GM12878 (cell line): ENCODE results near the gene KRTAP10-2. TPM values are rescaled to one million over a fixed set of nuclear protein-coding genes. Genes with fewer than 3 reads are reported as not detected.
"Not testable (repeated sequence)": the region's sequence is repeated elsewhere in the genome, so short reads cannot be mapped to it uniquely, and the experiment has no call there.

Experiments
- ATAC-seq: fragments of 200-7000 bp; cut with Tn5 transposase; 3 replicates; pipeline ENCODE4 v1.9.1; 2020; ENCODE audit warnings: mild to moderate bottlenecking, moderate library complexity
- BruUV-seq: library from RNA; stranded (reverse); fragments of 400-500 nt; replicated peaks from 2 replicates; lab custom pipeline; 2021; lab: Mats Ljungman, UMichigan
- CTCF ChIA-PET: fragments of 300-600 bp; sonication (Branson Sonifier 250); formaldehyde crosslinking; extraction: SDS; loops from one replicate; lab custom pipeline; 2021; ENCODE audit warnings: inconsistent platforms; lab: Yijun Ruan, JAX
- POLR2A ChIA-PET: fragments of 350-600 bp; formaldehyde crosslinking; extraction: SDS; loops from one replicate; lab custom pipeline; 2021; ENCODE audit warnings: inconsistent platforms; lab: Charles Lee
- RAD21 ChIA-PET: fragments of 300-600 bp; sonication (Branson Sonifier 250); formaldehyde crosslinking; loops from one replicate; lab custom pipeline; 2023; ENCODE audit warnings: antibody characterized with exemption; ENCODE audit not compliant: unreplicated experiment; lab: Charles Lee
- SMC1A ChIA-PET: fragments of 300-600 bp; sonication (Branson Sonifier 250); formaldehyde crosslinking; loops from one replicate; lab custom pipeline; 2023; ENCODE audit not compliant: unreplicated experiment, uncharacterized antibody; lab: Charles Lee
- DNase-seq: peaks from one replicate; pipeline ENCODE4 v3.0.0-alpha.2; 2011; ENCODE audit warnings: low read depth, low spot score
- FAIRE-seq: peaks from 3 replicates; lab custom pipeline; 2011; peaks lifted over from hg19 to GRCh38; lab: Jason Lieb, UNC
- H2AFZ ChIP-seq: 2 replicates; pipeline ENCODE4 v1.6.0; 2011; ENCODE audit warnings: low read depth, low read length, control low read depth; ENCODE audit not compliant: control insufficient read depth
- H3K27ac ChIP-seq: 2 replicates; pipeline ENCODE4 v1.5.1; 2011; ENCODE audit warnings: control low read depth; ENCODE audit not compliant: control insufficient read depth, insufficient read depth
- H3K27me3 ChIP-seq, 2 experiments: replicated peaks in 1 of 2; 2 replicates each; pipeline versions ENCODE4 v1.6.0 to v1.6.1; 2011; ENCODE audit warnings: low read length in 1 of 2; ENCODE audit not compliant: control insufficient read depth in 2 of 2, insufficient read depth in 2 of 2
- H3K36me3 ChIP-seq, 2 experiments: 2 replicates each; pipeline ENCODE4 v1.5.1; 2011; ENCODE audit warnings: low read length in 1 of 2; ENCODE audit not compliant: control insufficient read depth in 2 of 2, insufficient read depth in 2 of 2
- H3K4me1 ChIP-seq: 2 replicates; pipeline ENCODE4 v1.6.1; 2011; ENCODE audit warnings: mild to moderate bottlenecking, low read length, moderate library complexity, mixed read lengths; ENCODE audit not compliant: control insufficient read depth, insufficient read depth
- H3K4me2 ChIP-seq: 2 replicates; pipeline ENCODE4 v1.6.0; 2011; ENCODE audit warnings: control low read depth; ENCODE audit not compliant: control insufficient read depth, insufficient read depth
- H3K4me3 ChIP-seq: fragments of 200-600 bp; sonication (generic); 2 replicates; pipeline ENCODE4 v1.5.1; 2016
- H3K79me2 ChIP-seq: 2 replicates; pipeline ENCODE4 v1.6.0; 2011; ENCODE audit warnings: low read length; ENCODE audit not compliant: control insufficient read depth, insufficient read depth
- H3K9ac ChIP-seq: 2 replicates; pipeline ENCODE4 v1.8.0; 2011; ENCODE audit warnings: low read length, control low read depth, mixed read lengths; ENCODE audit not compliant: control insufficient read depth, insufficient read depth
- H3K9me3 ChIP-seq: replicated peaks from 3 replicates; pipeline ENCODE4 v1.5.1; 2011; ENCODE audit warnings: mild to moderate bottlenecking, low read length; ENCODE audit not compliant: control insufficient read depth, insufficient read depth
- H4K20me1 ChIP-seq: 2 replicates; pipeline ENCODE4 v1.6.0; 2011; ENCODE audit not compliant: control insufficient read depth, insufficient read depth
- PAX5 ChIP-seq: IDR thresholded peaks from 2 replicates; pipeline ENCODE4 v1.6.1; 2011; ENCODE audit warnings: low read depth, low read length, borderline replicate concordance
- ZBTB40 ChIP-seq: fragments of 450-650 bp; IDR thresholded peaks from 2 replicates; pipeline ENCODE4 v1.6.1; 2016; ENCODE audit warnings: mild to moderate bottlenecking, moderate library complexity, borderline replicate concordance
- WGBS: methylation state at CpG from one replicate; pipeline ENCODE4 v1.1.6; 2016; ENCODE audit warnings: low lambda C conversion rate; ENCODE audit not compliant: insufficient replicate concordance, insufficient coverage; ENCODE audit errors: missing lambda C conversion rate; 5-methylcytosine and 5-hydroxymethylcytosine counted together
- in situ Hi-C: fragments of 300-500 bp; cut with MboI; formaldehyde crosslinking; loops from 9 replicates; pipeline ENCODE4 v1.14.3; 2018; ENCODE audit warnings: mixed read lengths
- intact Hi-C: fragments of 100-400 bp; cut with micrococcal nuclease; formaldehyde crosslinking; loops from one replicate; pipeline ENCODE4 v1.14.2; 2022; ENCODE audit not compliant: unreplicated experiment
- polyA plus RNA-seq, 11 experiments: library from polyadenylated mRNA; depleted of rRNA in 4 of 11; unstranded in 6 of 11; stranded (reverse) in 5 of 11; fragments of >200 nt; fragmentation: Nextera tagmentation in 4 of 11; fragmentation: Illumina TruSeq in 1 of 11; extraction: Ambion mirVana in 4 of 11; extraction: Trizol in 1 of 11; gene quantifications; 1 replicate in 1 of 11; 2 replicates in 10 of 11; pipeline versions ENCODE4 v1.2.1 to v1.2.3, GENCODE V29; 2011 to 2016; ENCODE audit warnings: inconsistent platforms in 2 of 11, missing spikeins in 2 of 11, low read depth in 1 of 11
- total RNA-seq, 4 experiments: library from RNA; depleted of rRNA in 3 of 4; stranded (reverse); fragments of >200 nt in 3 of 4; fragmentation: Illumina TruSeq in 1 of 4; extraction: Trizol in 1 of 4; gene quantifications; 2 replicates each; pipeline versions ENCODE4 v1.2.1 to v1.2.3, GENCODE V29; 2013 to 2021

Gene KRTAP10-2
- total and polyA plus RNA-seq, 10 of the 15 experiments (the other 5 are each of a cell fraction or from before 2014, with no cell fraction given) = not detected

DNA sequence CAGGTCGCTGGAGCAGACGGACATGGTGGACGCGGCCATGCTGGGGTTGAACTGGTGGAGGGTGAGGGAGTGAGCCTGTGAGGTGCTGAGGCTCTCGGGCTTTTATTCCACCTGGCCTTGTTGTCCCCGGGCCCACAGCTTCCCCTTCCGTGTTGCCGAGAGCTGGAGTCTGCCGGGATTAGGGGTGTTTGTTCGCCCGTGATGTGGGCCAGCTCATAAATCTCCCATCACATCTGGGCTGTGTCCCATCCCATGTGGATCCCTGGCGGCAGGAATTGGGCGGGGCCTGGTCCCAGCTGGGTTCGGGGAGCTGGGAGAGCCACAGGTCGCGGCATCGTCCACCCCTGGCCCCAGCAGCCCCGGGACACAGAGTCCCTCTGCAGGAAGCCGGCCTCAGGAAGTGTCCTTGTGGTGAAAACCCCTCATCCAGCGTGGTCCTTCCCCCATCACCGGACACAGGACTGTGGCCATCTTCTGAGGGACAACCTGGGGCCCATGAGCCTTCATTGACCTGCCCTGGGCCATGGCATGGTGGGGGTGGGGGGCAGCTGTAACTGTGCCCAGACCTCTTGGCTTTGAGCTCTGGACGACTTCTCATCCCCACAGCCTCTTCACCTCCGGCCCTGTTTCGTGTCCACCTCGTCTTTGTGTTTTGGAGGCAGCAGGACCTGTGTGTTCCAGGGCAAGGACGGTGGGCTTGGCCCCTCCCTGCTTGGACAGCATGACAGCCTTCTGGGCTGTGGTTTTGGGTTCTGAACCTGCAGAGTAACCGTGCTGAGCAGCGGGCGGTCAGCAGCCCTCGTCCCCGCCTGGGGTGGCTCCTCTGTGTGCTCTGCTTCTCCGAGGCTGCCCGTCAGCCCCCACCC, 41.4 kb upstream of the KRTAP10-2 start, which contains the start of gene KRTAP10-6:
TSS of gene KRTAP10-6 (minus strand) at position 60 of the 866 bp plus-strand sequence. CDS start at position 39, 21 bp downstream.
- no peaks in the 10 kb centered on the region for H3K36me3 ChIP-seq
- WGBS = 32% methylated on average over 33 of the region's 33 CpGs
- H3K4me1 ChIP-seq = no peaks in the 10 kb centered on the region
- H3K27me3 ChIP-seq = no peaks in the 10 kb centered on the region
- FAIRE-seq (no peak), ATAC-seq (no peak), DNase-seq (no peak)
- RAD21 ChIA-PET = no interaction called here
- SMC1A ChIA-PET = no interaction called here
- no peak within 1 kb of the TSS for H2AFZ ChIP-seq
- no peaks in the 10 kb centered on the region for H3K79me2 ChIP-seq
- POLR2A ChIA-PET = no interaction called here
- TF ChIP-seq PAX5 (no peak), ZBTB40 (no peak)
- intact Hi-C loops = no loop called here
- no peak within 1 kb of the TSS for H3K9ac ChIP-seq
- no peaks in the 10 kb centered on the region for H4K20me1 ChIP-seq
- no TSS peak for BruUV-seq
- H3K27ac ChIP-seq = no peak within 1 kb of the TSS
- CTCF ChIA-PET = no interaction called here
- in situ Hi-C loops = no loop called here
- no peaks in the 10 kb centered on the region; the same call in 2 of the 3 replicates for H3K9me3 ChIP-seq
- H3K4me3 ChIP-seq = no peak within 1 kb of the TSS
- H3K4me2 ChIP-seq = no peak within 1 kb of the TSS

DNA sequence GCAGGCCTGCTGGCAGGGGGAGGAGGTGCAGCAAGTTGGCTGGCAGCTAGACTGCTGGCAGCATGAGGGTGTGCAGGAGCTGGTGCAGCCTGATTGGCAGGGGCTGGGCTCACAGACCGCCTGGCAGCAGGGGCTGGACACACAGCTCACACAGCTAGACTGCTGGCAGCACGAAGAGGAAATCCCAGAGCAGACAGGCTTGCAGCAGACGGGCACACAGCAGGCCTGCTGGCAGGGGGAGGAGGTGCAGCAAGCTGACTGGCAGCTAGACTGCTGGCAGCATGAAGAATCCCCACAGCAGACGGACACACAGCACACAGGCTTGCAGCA, 40.5 kb upstream of the KRTAP10-2 start:
- H3K79me2 ChIP-seq, SMC1A ChIA-PET, H3K27me3 ChIP-seq, H3K4me3 ChIP-seq, H3K9me3 ChIP-seq, H3K4me2 ChIP-seq, H4K20me1 ChIP-seq, H3K36me3 ChIP-seq, RAD21 ChIA-PET, ATAC-seq, in situ Hi-C loops, DNase-seq, H2AFZ ChIP-seq, H3K9ac ChIP-seq, intact Hi-C loops, POLR2A ChIA-PET, BruUV-seq, H3K4me1 ChIP-seq, H3K27ac ChIP-seq, FAIRE-seq, CTCF ChIA-PET: not testable (repeated sequence)
- 0% methylated on average over 2 of the region's 4 CpGs for WGBS

- H3K27me3 ChIP-seq, H3K4me2 ChIP-seq, H3K9me3 ChIP-seq, POLR2A ChIA-PET, in situ Hi-C loops, SMC1A ChIA-PET, FAIRE-seq, H3K9ac ChIP-seq, DNase-seq, CTCF ChIA-PET, H3K4me1 ChIP-seq, H3K27ac ChIP-seq, RAD21 ChIA-PET, H3K79me2 ChIP-seq, H2AFZ ChIP-seq, H3K36me3 ChIP-seq, ATAC-seq, H4K20me1 ChIP-seq, H3K4me3 ChIP-seq, BruUV-seq, intact Hi-C loops: not testable (repeated sequence)
- WGBS = 33% methylated on average over 11 of the region's 19 CpGs
Observed at GRCh38 chr21:44590897-44591800, 39.8 kb upstream of the KRTAP10-2 start.
